Measurements from ENCODE around the gene FCGR3B. TPM values are rescaled to one million over a fixed set of nuclear protein-coding genes. Genes with fewer than 3 reads are reported as not detected.
"Not testable (repeated sequence)": the region's sequence is repeated elsewhere in the genome, so short reads cannot be mapped to it uniquely, and the experiment has no call there.

The FCGR3B gene
- total RNA-seq, 1 donor from 2014 or later = not detected

DNA sequence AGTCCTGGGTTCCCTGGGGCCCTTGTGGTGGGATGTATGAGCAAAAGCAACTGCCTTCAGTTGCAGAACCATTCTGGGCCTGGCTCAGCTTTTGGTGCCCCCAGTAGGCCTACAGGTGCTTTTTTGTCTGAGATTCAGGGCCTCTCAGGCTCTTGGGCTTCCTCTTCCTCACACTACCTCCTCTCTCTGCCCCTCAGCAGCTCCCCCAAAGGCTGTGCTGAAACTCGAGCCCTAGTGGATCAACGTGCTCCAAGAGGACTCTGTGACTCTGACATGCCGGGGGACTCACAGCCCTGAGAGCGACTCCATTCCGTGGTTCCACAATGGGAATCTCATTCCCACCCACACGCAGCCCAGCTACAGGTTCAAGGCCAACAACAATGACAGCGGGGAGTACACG is 41.6 kb downstream of the FCGR3B start:
- DNase-seq (ENCODE audit: low spot score in 2 of 2, unreplicated experiment in 2 of 2); H3K36me3 Mint-ChIP-seq; H3K4me3 Mint-ChIP-seq; H3K27ac Mint-ChIP-seq; H3K9me3 Mint-ChIP-seq; H3K4me1 Mint-ChIP-seq; H3K27me3 Mint-ChIP-seq (ENCODE audit: low read depth): not testable (repeated sequence)

DNA sequence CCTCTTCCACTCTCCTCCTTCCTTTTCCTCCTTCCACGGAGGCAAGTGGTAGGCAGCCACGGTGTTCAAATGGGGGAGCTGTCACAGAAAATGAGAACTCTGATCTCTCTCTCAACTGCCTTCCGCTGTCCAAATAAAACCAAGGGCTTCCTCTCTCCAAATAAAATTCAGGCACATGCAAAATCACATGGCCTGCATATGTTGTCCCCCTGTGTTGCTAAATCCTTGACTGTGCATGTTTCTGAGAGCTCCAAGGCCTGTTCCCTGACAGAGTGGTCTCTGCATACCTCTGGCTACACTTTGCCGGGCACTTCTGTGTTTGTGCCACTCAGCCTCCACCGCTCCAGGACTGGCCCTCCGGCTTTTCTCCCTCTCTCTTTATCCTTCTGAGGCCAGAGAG is 42.4 kb downstream of the FCGR3B start:
- H3K27ac Mint-ChIP-seq; H3K9me3 Mint-ChIP-seq; H3K36me3 Mint-ChIP-seq; H3K4me3 Mint-ChIP-seq; H3K4me1 Mint-ChIP-seq; H3K27me3 Mint-ChIP-seq (ENCODE audit: low read depth); DNase-seq (ENCODE audit: low spot score in 2 of 2, unreplicated experiment in 2 of 2): not testable (repeated sequence)

DNA sequence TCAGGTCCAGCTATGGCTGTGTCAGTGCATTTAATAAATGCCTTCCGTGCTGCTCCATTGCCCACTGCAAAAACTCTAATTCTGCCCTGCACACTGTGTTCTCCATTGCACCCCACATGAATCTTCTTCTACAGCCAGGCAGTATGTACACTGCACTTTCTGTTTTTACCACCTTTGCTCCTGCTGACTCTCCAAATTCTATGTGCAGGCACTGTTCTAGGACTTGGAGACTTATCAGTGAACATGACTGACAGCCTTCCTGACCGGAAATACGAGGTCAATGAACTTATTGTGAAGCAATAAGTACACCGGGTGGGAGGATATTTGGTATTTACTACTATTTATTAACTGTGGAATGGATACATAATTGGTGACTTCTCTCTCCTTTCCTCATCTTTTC is 48.1 kb downstream of the FCGR3B start:
- not testable (repeated sequence) for H3K4me1 Mint-ChIP-seq; H3K4me3 Mint-ChIP-seq; H3K36me3 Mint-ChIP-seq; H3K9me3 Mint-ChIP-seq; DNase-seq (ENCODE audit: low spot score in 2 of 2, unreplicated experiment in 2 of 2); H3K27ac Mint-ChIP-seq; H3K27me3 Mint-ChIP-seq (ENCODE audit: low read depth)

DNA sequence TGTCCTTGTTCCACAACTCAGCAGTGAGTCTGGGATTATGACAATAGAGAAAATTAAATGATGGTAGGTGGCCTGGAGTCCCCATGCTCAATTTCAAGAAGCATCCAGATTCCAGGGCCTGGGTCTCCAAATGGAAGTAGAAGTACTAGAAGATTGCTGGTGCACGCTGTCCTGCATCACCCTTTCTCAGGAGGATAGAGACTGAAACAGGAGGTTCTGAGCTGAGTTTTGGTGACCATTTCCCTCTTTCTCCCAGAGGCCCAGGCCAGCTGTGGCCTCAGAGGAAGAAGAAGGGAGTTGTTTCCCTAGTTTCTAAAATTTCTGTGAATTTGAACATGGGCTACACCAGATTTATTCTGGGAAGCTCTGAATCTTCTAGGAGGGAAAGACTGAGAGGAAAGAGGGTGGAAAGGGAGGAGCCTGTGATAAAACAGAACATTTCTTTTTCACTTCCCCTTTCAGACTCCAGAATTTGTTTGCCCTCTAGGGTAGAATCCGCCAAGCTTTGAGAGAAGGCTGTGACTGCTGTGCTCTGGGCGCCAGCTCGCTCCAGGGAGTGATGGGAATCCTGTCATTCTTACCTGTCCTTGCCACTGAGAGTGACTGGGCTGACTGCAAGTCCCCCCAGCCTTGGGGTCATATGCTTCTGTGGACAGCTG is 50.0 kb downstream of the FCGR3B start:
- not testable (repeated sequence) for H3K27me3 Mint-ChIP-seq (ENCODE audit: low read depth); H3K9me3 Mint-ChIP-seq; H3K4me1 Mint-ChIP-seq; H3K4me3 Mint-ChIP-seq; H3K36me3 Mint-ChIP-seq; H3K27ac Mint-ChIP-seq; DNase-seq (ENCODE audit: low spot score in 2 of 2, unreplicated experiment in 2 of 2)

DNA sequence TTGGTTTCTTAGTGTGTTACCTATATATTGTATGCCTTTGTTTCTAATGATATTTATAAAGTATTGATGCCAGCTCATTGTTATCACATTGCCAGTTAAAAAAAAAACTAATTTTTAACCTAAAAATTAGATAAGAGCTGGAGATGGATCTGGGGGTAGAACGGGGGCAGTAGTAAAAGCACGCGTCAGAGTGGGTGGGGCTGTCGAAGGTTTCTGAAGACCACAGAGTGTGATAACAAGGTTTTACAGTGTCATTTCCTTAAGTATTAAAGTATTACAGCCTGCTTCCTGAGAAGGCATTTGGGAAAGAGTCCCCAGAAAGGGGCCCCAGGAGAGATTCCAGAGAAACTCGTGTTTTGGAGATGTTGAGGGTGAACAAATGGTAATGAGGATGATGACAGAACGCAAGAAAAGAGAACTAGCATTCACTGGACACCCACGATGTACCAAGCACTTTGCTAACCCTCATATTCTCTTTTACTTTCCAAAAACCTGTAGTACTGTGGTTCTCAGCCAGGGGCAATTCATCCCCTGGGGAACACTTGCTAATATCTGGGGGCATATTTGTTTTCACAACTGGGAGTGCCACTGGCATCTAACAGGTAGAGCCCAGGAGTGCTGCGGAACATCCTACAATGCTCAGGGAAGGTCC is 51.0 kb downstream of the FCGR3B start:
- not testable (repeated sequence) for H3K27me3 Mint-ChIP-seq (ENCODE audit: low read depth); H3K9me3 Mint-ChIP-seq; H3K36me3 Mint-ChIP-seq; DNase-seq (ENCODE audit: low spot score in 2 of 2, unreplicated experiment in 2 of 2); H3K4me1 Mint-ChIP-seq; H3K4me3 Mint-ChIP-seq; H3K27ac Mint-ChIP-seq

DNA sequence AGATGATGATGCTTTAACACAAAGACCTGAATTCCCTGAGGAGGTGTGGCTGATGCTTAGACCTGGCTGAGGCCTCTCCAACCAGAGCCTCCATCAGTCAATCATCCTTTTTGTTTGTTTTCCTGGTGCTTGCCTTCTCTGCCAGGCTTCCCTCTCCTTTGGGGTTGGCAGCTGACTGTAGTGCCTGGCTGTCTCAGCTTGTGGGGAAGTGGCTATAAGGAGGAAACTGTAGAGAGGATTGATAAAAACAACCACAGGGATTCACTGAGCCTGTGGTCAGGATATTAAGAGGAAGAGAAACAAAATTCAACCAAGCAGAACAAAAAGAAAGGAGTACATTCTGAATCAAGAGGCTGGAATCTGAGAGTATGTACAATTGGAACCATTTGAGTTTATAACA is 54.3 kb downstream of the FCGR3B start:
- not testable (repeated sequence) for H3K4me3 Mint-ChIP-seq; H3K27ac Mint-ChIP-seq; H3K9me3 Mint-ChIP-seq; H3K27me3 Mint-ChIP-seq (ENCODE audit: low read depth); H3K4me1 Mint-ChIP-seq; DNase-seq (ENCODE audit: low spot score in 2 of 2, unreplicated experiment in 2 of 2); H3K36me3 Mint-ChIP-seq

Other genes starting within 250 kb of the FCGR3B start
- gene FCGR2A, start 125.7 kb downstream of the FCGR3B start, total RNA-seq = 0.51 to 0.81 TPM (median 0.62 TPM) in 3 replicates
- 0.13 to 0.38 TPM (median 0.25 TPM) in 3 replicates for gene HSPA6, start 106.6 kb downstream of the FCGR3B start, total RNA-seq
- not detected in 3 replicates for gene FCGR3A, start 81.4 kb downstream of the FCGR3B start, total RNA-seq
- not detected in 3 replicates for gene FCGR2B, start 32.0 kb upstream of the FCGR3B start, total RNA-seq
- gene FCRLA, start 76.1 kb upstream of the FCGR3B start, total RNA-seq = not detected in 3 replicates
- gene FCRLB, start 90.4 kb upstream of the FCGR3B start, total RNA-seq = 0.47 to 0.62 TPM (median 0.59 TPM) in 3 replicates
- gene DUSP12, start 118.6 kb upstream of the FCGR3B start, total RNA-seq = 23.5 to 28.7 TPM (median 26.0 TPM) in 3 replicates
- gene ATF6, start 135.1 kb upstream of the FCGR3B start, total RNA-seq = 26.1 to 28.0 TPM (median 27.4 TPM) in 3 replicates